ENCODE data around the gene RRP15. TPM values are rescaled to one million over a fixed set of nuclear protein-coding genes. Genes with fewer than 3 reads are reported as not detected.

Gene RRP15
- total and polyA plus RNA-seq, 8 donors = 1.9 to 11.6 (median 5.8) TPM

DNA sequence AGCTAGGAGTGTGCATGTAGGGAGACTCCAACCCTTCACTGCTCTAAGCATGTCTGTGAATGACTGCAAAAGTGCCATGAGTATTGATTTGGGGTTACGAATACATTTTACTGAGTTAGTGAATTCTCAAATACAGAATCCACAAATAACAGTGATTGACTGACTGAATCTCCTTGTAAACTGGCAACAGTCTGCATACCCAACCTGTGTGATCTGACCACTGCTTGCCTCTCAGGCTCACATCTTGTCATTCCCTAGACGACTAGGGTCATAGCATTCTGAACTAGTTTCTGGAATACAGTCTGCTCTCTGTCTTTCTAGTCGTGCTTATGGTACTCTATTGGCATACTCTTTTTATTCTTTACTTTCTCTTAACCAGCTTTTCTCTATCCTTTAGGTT is 7.4 kb downstream of the RRP15 start:
- DNase-seq (no peak), FAIRE-seq (no peak)

DNA sequence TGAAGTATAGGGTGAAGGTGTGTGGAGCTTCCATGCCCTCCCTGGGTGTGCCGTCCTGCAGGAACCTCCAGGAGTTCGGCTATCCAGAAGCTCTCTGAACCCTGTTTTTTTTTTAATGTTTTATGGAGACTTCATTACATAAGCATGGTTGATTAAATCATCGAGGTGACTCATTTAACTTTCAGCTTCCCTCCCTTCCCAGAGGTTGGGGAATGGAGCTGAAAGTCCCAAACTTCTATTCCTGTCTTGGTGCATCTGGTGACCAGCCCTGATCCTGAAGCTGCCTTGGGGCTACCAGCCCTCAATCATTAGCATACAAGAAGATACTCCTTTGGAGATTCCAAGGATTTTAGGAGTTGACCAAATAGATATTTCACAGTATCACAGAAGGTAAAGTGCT is 9.5 kb downstream of the RRP15 start:
- H3K9me3 ChIP-seq = no peaks in the 10 kb centered on the region
- DNase-seq = no peak
- peaks cover 0 to 3% (median 1%) of the 10 kb centered on the region in 3 donors for H3K4me1 ChIP-seq
- no peak for ATAC-seq
- intact Hi-C loops (cut with DNase I) = no loop called here
- TF ChIP-seq, protein P1, sequence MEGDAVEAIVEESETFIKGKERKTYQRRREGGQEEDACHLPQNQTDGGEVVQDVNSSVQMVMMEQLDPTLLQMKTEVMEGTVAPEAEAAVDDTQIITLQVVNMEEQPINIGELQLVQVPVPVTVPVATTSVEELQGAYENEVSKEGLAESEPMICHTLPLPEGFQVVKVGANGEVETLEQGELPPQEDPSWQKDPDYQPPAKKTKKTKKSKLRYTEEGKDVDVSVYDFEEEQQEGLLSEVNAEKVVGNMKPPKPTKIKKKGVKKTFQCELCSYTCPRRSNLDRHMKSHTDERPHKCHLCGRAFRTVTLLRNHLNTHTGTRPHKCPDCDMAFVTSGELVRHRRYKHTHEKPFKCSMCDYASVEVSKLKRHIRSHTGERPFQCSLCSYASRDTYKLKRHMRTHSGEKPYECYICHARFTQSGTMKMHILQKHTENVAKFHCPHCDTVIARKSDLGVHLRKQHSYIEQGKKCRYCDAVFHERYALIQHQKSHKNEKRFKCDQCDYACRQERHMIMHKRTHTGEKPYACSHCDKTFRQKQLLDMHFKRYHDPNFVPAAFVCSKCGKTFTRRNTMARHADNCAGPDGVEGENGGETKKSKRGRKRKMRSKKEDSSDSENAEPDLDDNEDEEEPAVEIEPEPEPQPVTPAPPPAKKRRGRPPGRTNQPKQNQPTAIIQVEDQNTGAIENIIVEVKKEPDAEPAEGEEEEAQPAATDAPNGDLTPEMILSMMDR (IDR thresholded peaks at IDR 0.05) = no peak
- no peak overlapping the region for H3K4me3 ChIP-seq
- FAIRE-seq = no peak
- WGBS, 2 donors = 87 to 92% methylated on average over 3 of the region's 3 CpGs
- no peak overlapping the region for H3K27ac ChIP-seq
- no peaks in the 10 kb centered on the region for H3K36me3 ChIP-seq
- H3K27me3 ChIP-seq = no peaks in the 10 kb centered on the region

More for the DNA sequence above, 7.4 kb downstream of the RRP15 start:
- Histone ChIP-seq H3K4me3 (no peak overlapping the region), H3K9me3 (no peaks in the 10 kb centered on the region), H3K27ac (no peak overlapping the region), H3K4me1 (peaks cover 0 to 3% (median 0%) of the 10 kb centered on the region in 3 donors), H3K36me3 (no peaks in the 10 kb centered on the region), H3K27me3 (no peaks in the 10 kb centered on the region)
- 68 to 79% methylated on average over 3 of the region's 3 CpGs for WGBS, 2 donors
- no peak for ATAC-seq
- intact Hi-C loops (cut with DNase I) = no loop called here
- TF ChIP-seq, protein P1 (IDR thresholded peaks at IDR 0.05) = no peak

DNA sequence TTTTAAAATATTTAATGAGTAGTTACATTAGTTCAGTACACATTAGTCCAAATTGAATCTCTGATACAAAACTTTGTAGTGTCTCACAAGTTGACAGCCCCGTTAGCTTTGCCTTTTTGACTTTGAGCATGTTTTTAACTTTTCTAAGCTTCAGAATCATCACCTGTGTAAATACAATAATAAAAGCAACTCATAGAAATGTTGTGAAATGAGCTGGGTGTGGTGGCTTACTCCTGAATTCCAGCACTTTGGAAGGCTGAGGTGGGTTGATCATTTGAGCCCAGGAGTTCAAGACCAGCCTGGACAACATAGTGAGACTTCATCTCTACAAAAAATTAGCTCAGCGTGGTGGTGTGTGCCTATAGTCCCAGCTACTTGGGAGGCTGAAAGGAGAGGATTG is 11.1 kb downstream of the RRP15 start:
- TF ChIP-seq, protein P1 (IDR thresholded peaks at IDR 0.05) = no peak
- WGBS, 2 donors = 94 to 98% methylated on average over 2 of the region's 2 CpGs
- intact Hi-C loops (cut with DNase I) = no loop called here
- ATAC-seq (no peak), DNase-seq (no peak), FAIRE-seq (no peak)
- no peaks in the 10 kb centered on the region for H3K27me3 ChIP-seq
- no peaks in the 10 kb centered on the region for H3K9me3 ChIP-seq
- peaks cover 0 to 3% (median 3%) of the 10 kb centered on the region in 3 donors for H3K4me1 ChIP-seq
- H3K36me3 ChIP-seq = no peaks in the 10 kb centered on the region
- H3K4me3 ChIP-seq = no peak overlapping the region
- no peak overlapping the region for H3K27ac ChIP-seq

DNA sequence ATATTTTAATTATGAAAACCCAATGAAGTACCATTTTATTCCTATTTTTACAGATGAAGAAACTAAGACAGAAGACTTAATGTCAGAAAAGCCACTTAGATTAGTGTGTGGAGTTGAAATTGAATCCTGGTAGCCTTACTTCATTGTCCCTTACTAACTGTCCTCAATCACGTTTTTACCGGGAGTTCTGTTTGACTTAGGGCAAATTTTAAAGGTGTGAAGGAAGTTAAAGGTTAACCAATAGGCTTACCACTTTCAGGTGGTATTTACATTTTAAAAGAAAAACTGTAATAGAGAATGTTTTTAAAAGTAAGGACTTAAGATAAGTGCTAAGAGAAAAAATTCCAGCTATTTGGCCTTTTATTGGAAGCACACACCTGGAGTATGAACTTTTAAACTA is 12.4 kb downstream of the RRP15 start:
- intact Hi-C loops (cut with DNase I) = no loop called here
- H3K4me1 ChIP-seq = peaks cover 4 to 7% (median 6%) of the 10 kb centered on the region in 3 donors
- H3K27me3 ChIP-seq = no peaks in the 10 kb centered on the region
- TF ChIP-seq, protein P1 (IDR thresholded peaks at IDR 0.05) = no peak
- no peaks in the 10 kb centered on the region for H3K9me3 ChIP-seq
- no peak overlapping the region for H3K4me3 ChIP-seq
- H3K27ac ChIP-seq = no peak overlapping the region
- no peak for DNase-seq
- WGBS, 2 donors = 6 to 18% methylated on average over 2 of the region's 2 CpGs
- no peak for FAIRE-seq
- no peaks in the 10 kb centered on the region for H3K36me3 ChIP-seq
- no peak for ATAC-seq

DNA sequence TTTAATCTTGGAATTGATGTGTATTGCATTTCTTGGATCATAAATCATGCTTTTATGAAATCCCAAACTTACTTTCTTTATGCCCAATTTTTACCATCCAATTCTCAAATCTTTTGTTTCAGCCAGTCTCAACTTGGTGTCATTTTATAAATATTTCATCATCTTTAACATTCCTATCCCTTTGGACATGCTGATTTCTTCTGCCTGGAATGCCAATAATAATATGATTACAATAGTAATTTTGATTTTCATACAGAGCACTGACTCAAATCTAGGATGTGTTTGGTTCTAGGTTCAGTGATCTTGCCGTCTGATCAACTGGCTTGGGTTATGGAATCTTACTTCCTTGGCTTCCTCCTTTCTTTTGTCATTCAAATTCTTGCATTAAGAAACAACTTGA is 12.8 kb downstream of the RRP15 start:
- TF ChIP-seq, protein P1 (IDR thresholded peaks at IDR 0.05) = no peak
- FAIRE-seq = no peak
- Histone ChIP-seq H3K36me3 (no peaks in the 10 kb centered on the region), H3K27me3 (no peaks in the 10 kb centered on the region), H3K4me1 (peaks cover 6 to 10% (median 6%) of the 10 kb centered on the region in 3 donors), H3K9me3 (no peaks in the 10 kb centered on the region), H3K4me3 (no peak overlapping the region), H3K27ac (no peak overlapping the region)
- WGBS, 2 donors = 83 to 85% methylated on average over 1 of the region's 1 CpG
- DNase-seq = no peak
- ATAC-seq = no peak
- intact Hi-C loops (cut with DNase I) = no loop called here

Data from pancreas (tissue), 10 donors.